ENCODE data around the gene SLC26A9. TPM values are rescaled to one million over a fixed set of nuclear protein-coding genes. Genes with fewer than 3 reads are reported as not detected.
A peak's percentile ranks its signal among the peaks of the same experiment; 100 is the strongest.
"Not testable (repeated sequence)": the region's sequence is repeated elsewhere in the genome, so short reads cannot be mapped to it uniquely, and the experiment has no call there.

SLC26A9 gene
- total and polyA plus RNA-seq, 7 experiments from 2014 or later, result not detected

DNA sequence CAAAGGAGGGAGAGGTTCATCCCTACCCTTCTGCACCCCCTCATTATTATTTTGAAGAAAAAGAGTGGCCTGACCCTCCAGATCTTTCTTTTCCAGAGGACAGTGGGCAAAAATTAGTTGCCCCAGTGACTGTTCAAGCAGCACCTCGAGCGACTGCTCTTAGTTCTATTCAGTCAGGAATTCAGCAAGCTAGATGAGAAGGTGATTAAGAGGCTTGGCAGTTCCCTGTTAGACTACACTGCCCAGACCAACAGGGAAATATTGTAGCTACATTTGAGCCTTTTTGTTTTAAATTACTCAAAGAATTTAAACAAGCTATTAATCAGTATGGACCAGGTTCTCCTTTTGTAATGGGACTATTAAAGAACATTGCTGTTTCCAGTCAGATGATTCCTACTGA, 51.8 kb downstream of the SLC26A9 start:
- DNase-seq; ATAC-seq; H3K4me3 ChIP-seq (ENCODE audit: low read length); H3K27me3 ChIP-seq (ENCODE audit: control insufficient read depth in 2 of 2, insufficient read depth in 2 of 2, low read length in 2 of 2); H3K4me3 Mint-ChIP-seq; H3K27ac Mint-ChIP-seq; H3K27ac ChIP-seq (ENCODE audit: low read depth, low read length); CTCF ChIA-PET; H3K9me3 ChIP-seq (ENCODE audit: control insufficient read depth in 2 of 3, low read length in 3 of 3); intact Hi-C loops (cut with micrococcal nuclease); H3K36me3 ChIP-seq (ENCODE audit: control insufficient read depth in 2 of 3, insufficient read depth in 3 of 3, low read length in 3 of 3); POLR2A ChIA-PET; H3K4me1 ChIP-seq (ENCODE audit: control insufficient read depth in 2 of 2, insufficient read depth in 2 of 2, low read length in 2 of 2): not testable (repeated sequence)
- Mint-ChIP-seq H3K36me3 (peaks cover 6 to 39% (median 27%) of the 10 kb centered on the region in 5 donors), H3K4me1 (peaks cover 0 to 11% (median 6%) of the 10 kb centered on the region in 7 donors), H3K27me3 (peaks cover 0 to 41% (median 0%) of the 10 kb centered on the region in 5 donors), H3K9me3 (peaks cover 8 to 41% (median 14%) of the 10 kb centered on the region in 11 donors)

- DNase-seq; H3K27ac ChIP-seq (ENCODE audit: low read depth, low read length); H3K4me1 ChIP-seq (ENCODE audit: control insufficient read depth in 2 of 2, insufficient read depth in 2 of 2, low read length in 2 of 2); POLR2A ChIA-PET; intact Hi-C loops (cut with micrococcal nuclease); ATAC-seq; H3K36me3 ChIP-seq (ENCODE audit: control insufficient read depth in 2 of 3, insufficient read depth in 3 of 3, low read length in 3 of 3); H3K4me3 ChIP-seq (ENCODE audit: low read length); H3K4me3 Mint-ChIP-seq; H3K9me3 ChIP-seq (ENCODE audit: control insufficient read depth in 2 of 3, low read length in 3 of 3); H3K27me3 ChIP-seq (ENCODE audit: control insufficient read depth in 2 of 2, insufficient read depth in 2 of 2, low read length in 2 of 2); CTCF ChIA-PET; H3K27ac Mint-ChIP-seq: not testable (repeated sequence)
- Mint-ChIP-seq H3K4me1 (peaks cover 0 to 11% (median 6%) of the 10 kb centered on the region in 7 donors), H3K27me3 (peaks cover 0 to 38% (median 0%) of the 10 kb centered on the region in 5 donors), H3K36me3 (peaks cover 6 to 31% (median 22%) of the 10 kb centered on the region in 5 donors), H3K9me3 (peaks cover 3 to 33% (median 13%) of the 10 kb centered on the region in 11 donors)
Observed at GRCh38 chr1:205890631-205891030, 52.6 kb downstream of the SLC26A9 start.

DNA sequence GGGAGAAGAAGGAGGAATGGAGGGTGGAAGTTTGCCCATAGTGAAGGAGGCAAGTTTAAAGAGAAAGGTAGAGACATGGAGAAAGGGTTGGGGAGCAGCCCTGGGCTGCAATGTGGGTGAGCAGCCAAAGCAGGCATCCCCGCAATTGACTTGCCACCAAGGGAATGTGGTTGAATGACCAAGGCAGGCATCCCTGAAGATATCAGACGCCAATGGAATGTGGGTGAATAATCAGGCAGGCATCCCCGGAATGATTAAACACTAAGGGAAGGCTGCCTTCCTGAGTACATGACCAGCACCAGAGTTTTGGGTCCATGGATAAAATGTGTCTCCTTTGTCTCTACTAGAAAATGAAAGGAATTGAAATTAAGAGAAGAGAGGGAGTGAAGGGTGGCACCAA, 53.5 kb downstream of the SLC26A9 start:
- H3K36me3 ChIP-seq (ENCODE audit: control insufficient read depth in 2 of 3, insufficient read depth in 3 of 3, low read length in 3 of 3); CTCF ChIA-PET; H3K27ac Mint-ChIP-seq; H3K27me3 ChIP-seq (ENCODE audit: control insufficient read depth in 2 of 2, insufficient read depth in 2 of 2, low read length in 2 of 2); H3K9me3 ChIP-seq (ENCODE audit: control insufficient read depth in 2 of 3, low read length in 3 of 3); POLR2A ChIA-PET; ATAC-seq; H3K27ac ChIP-seq (ENCODE audit: low read depth, low read length); H3K4me3 ChIP-seq (ENCODE audit: low read length); H3K4me3 Mint-ChIP-seq; intact Hi-C loops (cut with micrococcal nuclease); H3K4me1 ChIP-seq (ENCODE audit: control insufficient read depth in 2 of 2, insufficient read depth in 2 of 2, low read length in 2 of 2); DNase-seq: not testable (repeated sequence)
- Mint-ChIP-seq H3K27me3 (peaks cover 0 to 31% (median 0%) of the 10 kb centered on the region in 5 donors), H3K4me1 (peaks cover 0 to 11% (median 6%) of the 10 kb centered on the region in 7 donors), H3K9me3 (peaks cover 3 to 23% (median 9%) of the 10 kb centered on the region in 11 donors), H3K36me3 (peaks cover 6 to 28% (median 16%) of the 10 kb centered on the region in 5 donors)

GRCh38 chr1:205889006-205889405, 54.2 kb downstream of the SLC26A9 start:
- DNase-seq, result peak in 3 of 9 donors; percentile 0 to 10 (median 2)
- H3K4me1 Mint-ChIP-seq, result peaks cover 0 to 11% (median 6%) of the 10 kb centered on the region in 7 donors
- H3K9me3 ChIP-seq (ENCODE audit: control insufficient read depth in 2 of 3, low read length in 3 of 3); CTCF ChIA-PET; ATAC-seq; H3K4me3 ChIP-seq (ENCODE audit: low read length); H3K27ac ChIP-seq (ENCODE audit: low read depth, low read length); H3K27me3 ChIP-seq (ENCODE audit: control insufficient read depth in 2 of 2, insufficient read depth in 2 of 2, low read length in 2 of 2); H3K4me1 ChIP-seq (ENCODE audit: control insufficient read depth in 2 of 2, insufficient read depth in 2 of 2, low read length in 2 of 2); H3K36me3 ChIP-seq (ENCODE audit: control insufficient read depth in 2 of 3, insufficient read depth in 3 of 3, low read length in 3 of 3); POLR2A ChIA-PET; intact Hi-C loops (cut with micrococcal nuclease): not testable (repeated sequence)
- peaks cover 3 to 18% (median 9%) of the 10 kb centered on the region in 11 donors for H3K9me3 Mint-ChIP-seq
- peaks cover 0 to 25% (median 0%) of the 10 kb centered on the region in 5 donors for H3K27me3 Mint-ChIP-seq
- peaks cover 6 to 21% (median 9%) of the 10 kb centered on the region in 5 donors for H3K36me3 Mint-ChIP-seq
- H3K27ac Mint-ChIP-seq, result peak overlapping the region in 1 of 9 donors; percentile 1
- H3K4me3 Mint-ChIP-seq, result peak overlapping the region in 2 of 10 donors; percentile 11 to 33

GRCh38 chr1:205883792-205884191, 59.5 kb downstream of the SLC26A9 start:
- Mint-ChIP-seq H3K4me1 (peaks cover 0 to 5% (median 2%) of the 10 kb centered on the region in 7 donors), H3K27me3 (peaks cover 0 to 35% (median 7%) of the 10 kb centered on the region in 5 donors), H3K4me3 (no peak overlapping the region), H3K36me3 (peaks cover 0 to 26% (median 12%) of the 10 kb centered on the region in 5 donors), H3K27ac (no peak overlapping the region), H3K9me3 (peaks cover 0 to 34% (median 15%) of the 10 kb centered on the region in 11 donors)
- no peak overlapping the region for H3K4me3 ChIP-seq (ENCODE audit: low read length)
- H3K4me1 ChIP-seq (ENCODE audit: control insufficient read depth in 2 of 2, insufficient read depth in 2 of 2, low read length in 2 of 2), result no peaks in the 10 kb centered on the region
- CTCF ChIA-PET, result no interaction called here
- POLR2A ChIA-PET, result interaction anchor here (0.6 kb wide), 1 partner anchor 327 kb away, joined by 4 read pairs; no protein-coding TSS in a partner anchor
- H3K27me3 ChIP-seq (ENCODE audit: control insufficient read depth in 2 of 2, insufficient read depth in 2 of 2, low read length in 2 of 2), result no peaks in the 10 kb centered on the region
- ATAC-seq (no peak), DNase-seq (no peak)
- H3K9me3 ChIP-seq (ENCODE audit: control insufficient read depth in 2 of 3, low read length in 3 of 3), result peaks cover 0 to 10% (median 0%) of the 10 kb centered on the region in 3 experiments
- H3K36me3 ChIP-seq (ENCODE audit: control insufficient read depth in 2 of 3, insufficient read depth in 3 of 3, low read length in 3 of 3), result no peaks in the 10 kb centered on the region
- intact Hi-C loops (cut with micrococcal nuclease), result no loop called here
- no peak overlapping the region for H3K27ac ChIP-seq (ENCODE audit: low read depth, low read length)

- peaks cover 5 to 56% (median 7%) of the 10 kb centered on the region in 5 donors for H3K27me3 Mint-ChIP-seq
- DNase-seq (no peak), ATAC-seq (no peak)
- H3K27ac Mint-ChIP-seq, result no peak overlapping the region
- H3K4me3 Mint-ChIP-seq, result no peak overlapping the region
- H3K4me1 Mint-ChIP-seq, result no peaks in the 10 kb centered on the region
- peaks cover 0 to 10% (median 0%) of the 10 kb centered on the region in 3 experiments for H3K9me3 ChIP-seq (ENCODE audit: control insufficient read depth in 2 of 3, low read length in 3 of 3)
- H3K36me3 ChIP-seq (ENCODE audit: control insufficient read depth in 2 of 3, insufficient read depth in 3 of 3, low read length in 3 of 3), result no peaks in the 10 kb centered on the region
- H3K4me1 ChIP-seq (ENCODE audit: control insufficient read depth in 2 of 2, insufficient read depth in 2 of 2, low read length in 2 of 2), result no peaks in the 10 kb centered on the region
- intact Hi-C loops (cut with micrococcal nuclease), result no loop called here
- H3K27ac ChIP-seq (ENCODE audit: low read depth, low read length), result no peak overlapping the region
- ChIA-PET POLR2A (no interaction called here), CTCF (no interaction called here)
- H3K4me3 ChIP-seq (ENCODE audit: low read length), result no peak overlapping the region
- peaks cover 0 to 35% (median 16%) of the 10 kb centered on the region in 5 donors for H3K36me3 Mint-ChIP-seq
- H3K27me3 ChIP-seq (ENCODE audit: control insufficient read depth in 2 of 2, insufficient read depth in 2 of 2, low read length in 2 of 2), result no peaks in the 10 kb centered on the region
- peaks cover 4 to 50% (median 25%) of the 10 kb centered on the region in 11 donors for H3K9me3 Mint-ChIP-seq
Observed at GRCh38 chr1:205880923-205881322, 62.3 kb downstream of the SLC26A9 start.

GRCh38 chr1:205879974-205880373, 63.3 kb downstream of the SLC26A9 start:
- peaks cover 0 to 10% (median 0%) of the 10 kb centered on the region in 3 experiments for H3K9me3 ChIP-seq (ENCODE audit: control insufficient read depth in 2 of 3, low read length in 3 of 3)
- H3K36me3 Mint-ChIP-seq, result peaks cover 0 to 35% (median 16%) of the 10 kb centered on the region in 5 donors
- no peak overlapping the region for H3K27ac ChIP-seq (ENCODE audit: low read depth, low read length)
- H3K4me3 Mint-ChIP-seq, result no peak overlapping the region
- POLR2A ChIA-PET, result no interaction called here
- peaks cover 5 to 58% (median 7%) of the 10 kb centered on the region in 5 donors for H3K27me3 Mint-ChIP-seq
- no peaks in the 10 kb centered on the region for H3K27me3 ChIP-seq (ENCODE audit: control insufficient read depth in 2 of 2, insufficient read depth in 2 of 2, low read length in 2 of 2)
- DNase-seq (no peak), ATAC-seq (no peak)
- CTCF ChIA-PET, result no interaction called here
- no peak overlapping the region for H3K27ac Mint-ChIP-seq
- no peaks in the 10 kb centered on the region for H3K4me1 Mint-ChIP-seq
- intact Hi-C loops (cut with micrococcal nuclease), result no loop called here
- H3K4me1 ChIP-seq (ENCODE audit: control insufficient read depth in 2 of 2, insufficient read depth in 2 of 2, low read length in 2 of 2), result no peaks in the 10 kb centered on the region
- no peak overlapping the region for H3K4me3 ChIP-seq (ENCODE audit: low read length)
- peaks cover 4 to 50% (median 25%) of the 10 kb centered on the region in 11 donors for H3K9me3 Mint-ChIP-seq
- H3K36me3 ChIP-seq (ENCODE audit: control insufficient read depth in 2 of 3, insufficient read depth in 3 of 3, low read length in 3 of 3), result no peaks in the 10 kb centered on the region

Measured in naive thymus-derived CD4-positive, alpha-beta T cell (primary cell).